ENCODE results near the gene FAAH2. TPM values are rescaled to one million over a fixed set of nuclear protein-coding genes. Genes with fewer than 3 reads are reported as not detected.

The FAAH2 gene
- total RNA-seq, 2 experiments from 2014 or later = not detected

DNA sequence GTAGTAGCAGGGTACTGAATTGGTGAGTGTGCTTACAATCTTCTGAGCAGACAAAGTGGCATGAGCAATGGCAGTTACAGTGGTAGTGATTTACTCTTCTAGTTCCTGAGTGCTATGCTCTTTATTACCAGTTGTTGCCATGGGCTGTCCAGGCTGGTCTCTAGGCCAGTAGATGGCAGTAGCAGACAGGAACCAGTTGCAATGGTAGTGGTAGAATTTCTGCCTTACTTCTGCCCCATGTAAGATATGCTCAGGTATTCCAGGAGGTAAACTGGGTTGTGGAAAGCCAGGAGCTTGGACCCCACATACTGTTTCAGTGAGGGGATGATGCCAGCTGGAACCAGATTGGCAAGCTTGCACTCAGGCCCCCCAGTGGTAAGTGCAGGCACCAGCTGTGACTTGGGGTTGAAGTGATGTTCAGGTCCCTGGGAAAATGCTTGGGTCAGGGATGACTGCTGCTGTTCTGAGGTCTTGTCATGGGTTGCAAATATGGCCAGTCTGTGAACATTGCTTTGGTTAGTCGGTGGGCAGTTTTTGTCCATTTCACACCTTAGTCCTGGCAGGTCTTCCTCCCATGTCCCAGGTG, 242.3 kb downstream of the FAAH2 start:
- Mint-ChIP-seq H3K4me3 (no peak overlapping the region), H3K27ac (no peak overlapping the region), H3K4me1 (ENCODE audit: low read depth) (no peaks in the 10 kb centered on the region), H3K9me3 (ENCODE audit: insufficient read depth) (no peaks in the 10 kb centered on the region), H3K27me3 (ENCODE audit: low read depth) (peaks cover 1% of the 10 kb centered on the region), H3K36me3 (ENCODE audit: low read depth) (no peaks in the 10 kb centered on the region)
- ChIA-PET CTCF (interaction anchor here (0.6 kb wide), 1 partner anchor 618 kb away, joined by 3 read pairs; no protein-coding TSS in a partner anchor), POLR2A (no interaction called here)
- ATAC-seq (no peak), DNase-seq (peak; percentile 21)

Other genes with a start within 250 kb of the FAAH2 start
- gene SPIN2B, start 165.2 kb upstream of the FAAH2 start, total RNA-seq = 10 to 100 TPM in 1 of 2 experiments, 1 to 10 TPM in 1; 9.0 to 10.3 TPM
- gene SPIN2A, start 149.3 kb upstream of the FAAH2 start, total RNA-seq = under 1 TPM; 0.45 to 0.63 TPM